Left lung (tissue), 10 donors: ENCODE measurements around the gene LINGO3. TPM values are rescaled to one million over a fixed set of nuclear protein-coding genes. Genes with fewer than 3 reads are reported as not detected.

Experiments
- ATAC-seq: fragments of 200-7000 bp; cut with Tn5 transposase; one replicate; pipeline ENCODE4 v1.9.1; 2020; ENCODE audit warnings: moderate library complexity
- DNase-seq, 4 donors: peaks; one replicate each; pipeline ENCODE4 v3.0.0-alpha.2; 2013 to 2020
- H3K27ac ChIP-seq, 2 donors: fragments of 200-600 bp; sonication (generic) in 1 of 2; one replicate each; pipeline versions ENCODE4 v1.5.0 to v1.8.0; 2020 to 2021
- H3K27me3 ChIP-seq, 2 donors: fragments of 200-600 bp; sonication (generic) in 1 of 2; one replicate each; pipeline versions ENCODE4 v1.5.0 to v1.8.0; 2020 to 2021
- H3K36me3 ChIP-seq, 2 donors: fragments of 200-600 bp; sonication (generic) in 1 of 2; one replicate each; pipeline versions ENCODE4 v1.5.0 to v1.8.0; 2020 to 2021
- H3K4me1 ChIP-seq, 2 donors: fragments of 200-600 bp; one replicate each; pipeline ENCODE4 v1.8.0; 2021
- H3K4me3 ChIP-seq, 2 donors: fragments of 200-600 bp; sonication (generic) in 1 of 2; one replicate each; pipeline versions ENCODE4 v1.5.0 to v1.8.0; 2020 to 2021; ENCODE audit warnings: mild to moderate bottlenecking in 1 of 2
- H3K9me3 ChIP-seq, 2 donors: fragments of 200-600 bp; sonication (generic) in 1 of 2; one replicate each; pipeline versions ENCODE4 v1.5.0 to v1.8.0; 2020 to 2021
- CTCF ChIP-seq, 2 donors: fragments of 200-600 bp; sonication (generic) in 1 of 2; IDR thresholded peaks; one replicate each; pipeline versions ENCODE4 v1.5.0 to v1.8.0; 2021; ENCODE audit warnings: antibody characterized with exemption in 2 of 2
- intact Hi-C, 2 donors: fragments of 100-400 bp; cut with DNase I; formaldehyde crosslinking; loops; one replicate each; pipeline versions ENCODE4 v1.11.2 to v1.14.2; 2022
- polyA plus RNA-seq, 6 donors: library from polyadenylated mRNA; unstranded; fragments of 120-200 nt; gene quantifications; one replicate each; pipeline ENCODE4 v1.2.1, GENCODE V29; 2013; ENCODE audit not compliant: insufficient read length in 6 of 6
- total RNA-seq, 2 donors: library from RNA; stranded (reverse); fragmentation: NEBNext Ultra II Directional; extraction: Animal tissue kit (Norgen Biotek cat#: 25700); gene quantifications; one replicate each; pipeline ENCODE4 v1.2.1, GENCODE V29; 2021
- donor health status: DM: no; HTN: yes; CAD: no.
- donor health status: DM: no; HTN: no; CAD: no.

Gene LINGO3
- total and polyA plus RNA-seq, 8 donors = 0.10 to 0.17 (median 0.16) TPM; not detected in 5

GRCh38 chr19:2309734-2310362 lies 1.9 kb upstream of the LINGO3 start:
- H3K27ac ChIP-seq = no peak overlapping the region
- intact Hi-C loops = no loop called here
- peaks cover 46 to 91% of the 10 kb centered on the region in 2 donors for H3K27me3 ChIP-seq
- H3K4me1 ChIP-seq = peaks cover 0 to 11% of the 10 kb centered on the region in 2 donors
- DNase-seq (peak in 1 of 4 donors; percentile 60), ATAC-seq (no peak)
- H3K9me3 ChIP-seq = peaks cover 0 to under 1% of the 10 kb centered on the region in 2 donors
- no peaks in the 10 kb centered on the region for H3K36me3 ChIP-seq
- H3K4me3 ChIP-seq = no peak overlapping the region
- no peak for TF ChIP-seq CTCF (IDR thresholded peaks at IDR 0.05)

- Histone ChIP-seq H3K36me3 (no peaks in the 10 kb centered on the region), H3K4me3 (no peak overlapping the region), H3K27me3 (peaks cover 46 to 99% of the 10 kb centered on the region in 2 donors), H3K4me1 (peaks cover under 1 to 22% of the 10 kb centered on the region in 2 donors), H3K27ac (no peak overlapping the region), H3K9me3 (no peaks in the 10 kb centered on the region)
- ATAC-seq = no peak
- TF ChIP-seq CTCF (IDR thresholded peaks at IDR 0.05) = no peak
- peak in 1 of 4 donors; percentile 71 for DNase-seq
- intact Hi-C loops = no loop called here
These were observed 389 bp downstream of the LINGO3 start for GRCh38 chr19:2307518-2308012.

GRCh38 chr19:2306971-2307370 lies 983 bp downstream of the LINGO3 start:
- ATAC-seq (no peak), DNase-seq (no peak)
- peaks cover 47 to 99% of the 10 kb centered on the region in 2 donors for H3K27me3 ChIP-seq

GRCh38 chr19:2306281-2306806 lies 1.6 kb downstream of the LINGO3 start:
- TF ChIP-seq CTCF (IDR thresholded peaks at IDR 0.05) = no peak
- peaks cover 45 to 99% of the 10 kb centered on the region in 2 donors for H3K27me3 ChIP-seq
- intact Hi-C loops = no loop called here

More at GRCh38 chr19:2306971-2307370, 983 bp downstream of the LINGO3 start:
- TF ChIP-seq CTCF (IDR thresholded peaks at IDR 0.05) = no peak
- intact Hi-C loops = no loop called here
- Histone ChIP-seq H3K9me3 (no peaks in the 10 kb centered on the region), H3K4me1 (peaks cover 4 to 28% of the 10 kb centered on the region in 2 donors), H3K4me3 (no peak overlapping the region), H3K27ac (no peak overlapping the region), H3K36me3 (no peaks in the 10 kb centered on the region)

GRCh38 chr19:2305452-2306280 lies 2.3 kb downstream of the LINGO3 start:
- intact Hi-C loops = no loop called here
- TF ChIP-seq CTCF (IDR thresholded peaks at IDR 0.05) = no peak
- Histone ChIP-seq H3K36me3 (no peaks in the 10 kb centered on the region), H3K9me3 (no peaks in the 10 kb centered on the region), H3K27me3 (peaks cover 39 to 99% of the 10 kb centered on the region in 2 donors), H3K27ac (no peak overlapping the region), H3K4me1 (peaks cover 4 to 33% of the 10 kb centered on the region in 2 donors), H3K4me3 (no peak overlapping the region)
- DNase-seq = no peak
- no peak for ATAC-seq

More at GRCh38 chr19:2306281-2306806, 1.6 kb downstream of the LINGO3 start:
- ATAC-seq = no peak
- Histone ChIP-seq H3K4me3 (no peak overlapping the region), H3K4me1 (peaks cover 4 to 32% of the 10 kb centered on the region in 2 donors), H3K36me3 (no peaks in the 10 kb centered on the region), H3K27ac (no peak overlapping the region), H3K9me3 (no peaks in the 10 kb centered on the region)
- DNase-seq = no peak
